ENCODE measurements around the gene CHAF1A.

The CHAF1A gene

DNA sequence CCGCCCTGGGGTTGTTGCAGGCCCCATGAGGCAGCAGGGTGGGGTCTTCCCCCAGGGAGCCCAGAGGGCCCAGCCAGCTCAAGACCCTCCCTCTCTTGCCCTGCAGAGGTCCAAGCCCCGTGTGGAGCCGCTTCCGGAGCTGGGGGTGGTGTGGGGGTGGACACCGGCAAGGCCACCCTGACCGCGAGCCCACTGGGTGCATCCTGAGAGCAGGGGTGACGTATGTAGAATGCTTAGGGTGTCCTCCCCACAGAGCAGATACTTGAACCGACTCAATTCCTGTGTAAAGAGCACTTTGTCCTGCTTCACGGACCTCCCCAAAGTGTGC lies 40.3 kb downstream of the CHAF1A start:
- no peak for DNase-seq (ENCODE audit: low spot score)

DNA sequence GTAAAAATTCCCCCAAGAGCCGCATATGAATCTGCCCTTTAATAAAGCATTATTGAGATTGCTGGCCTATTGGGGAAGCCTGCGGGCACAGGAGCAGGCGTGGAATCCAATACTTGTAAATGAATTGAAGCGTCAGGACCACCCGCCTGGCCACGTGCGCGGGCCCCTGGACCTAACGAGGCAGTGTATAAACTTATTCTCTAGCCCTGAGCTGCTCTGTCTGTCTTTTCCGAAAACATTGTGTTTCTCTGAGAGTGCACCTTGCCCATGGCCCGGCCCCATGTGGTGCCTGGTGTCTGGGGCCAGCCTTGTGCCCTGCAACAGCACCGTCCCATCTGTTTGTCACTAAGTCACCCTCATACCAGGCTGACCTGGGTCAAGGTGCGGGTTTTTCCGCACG lies 40.7 kb downstream of the CHAF1A start:
- no peak for DNase-seq (ENCODE audit: low spot score)

DNA sequence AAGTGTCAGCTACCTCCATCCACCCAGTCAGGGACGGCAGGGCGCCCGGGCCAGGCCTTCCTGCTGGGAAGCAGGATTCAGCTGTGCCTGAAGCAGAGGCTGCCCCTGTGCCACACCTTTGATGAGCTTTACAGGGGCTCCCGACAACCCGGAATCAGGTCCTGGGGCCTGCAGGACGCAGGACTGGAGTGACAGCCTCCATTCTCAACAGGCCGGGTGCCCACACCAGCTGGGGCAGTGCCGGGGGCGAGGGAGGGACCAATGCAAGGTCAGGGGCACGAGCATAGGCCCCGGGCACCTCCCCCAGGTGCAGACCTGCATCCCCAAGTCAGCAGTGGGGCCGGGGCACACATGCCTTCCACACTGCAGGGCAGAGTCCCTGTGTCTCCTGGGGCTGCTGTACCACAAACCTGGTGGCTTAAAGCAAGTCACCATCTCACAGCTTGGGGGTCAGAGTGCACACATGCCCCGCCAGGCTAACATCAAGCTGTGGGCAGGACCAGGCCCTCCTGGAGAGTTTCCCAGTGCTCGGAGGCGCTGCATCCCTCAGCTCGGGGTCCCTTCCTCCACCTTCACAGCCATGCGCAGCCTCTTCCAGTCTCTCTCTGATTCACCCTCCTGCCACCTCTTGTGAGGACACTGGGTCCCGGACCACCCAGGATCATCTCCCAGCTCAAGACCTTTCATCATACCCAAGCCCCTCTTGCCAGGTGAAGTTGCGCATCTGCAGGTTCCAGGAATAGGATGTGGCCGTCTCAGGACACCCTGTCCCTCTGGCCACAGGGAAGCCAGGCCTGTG lies 41.7 kb downstream of the CHAF1A start:
- no peak for DNase-seq (ENCODE audit: low spot score)

DNA sequence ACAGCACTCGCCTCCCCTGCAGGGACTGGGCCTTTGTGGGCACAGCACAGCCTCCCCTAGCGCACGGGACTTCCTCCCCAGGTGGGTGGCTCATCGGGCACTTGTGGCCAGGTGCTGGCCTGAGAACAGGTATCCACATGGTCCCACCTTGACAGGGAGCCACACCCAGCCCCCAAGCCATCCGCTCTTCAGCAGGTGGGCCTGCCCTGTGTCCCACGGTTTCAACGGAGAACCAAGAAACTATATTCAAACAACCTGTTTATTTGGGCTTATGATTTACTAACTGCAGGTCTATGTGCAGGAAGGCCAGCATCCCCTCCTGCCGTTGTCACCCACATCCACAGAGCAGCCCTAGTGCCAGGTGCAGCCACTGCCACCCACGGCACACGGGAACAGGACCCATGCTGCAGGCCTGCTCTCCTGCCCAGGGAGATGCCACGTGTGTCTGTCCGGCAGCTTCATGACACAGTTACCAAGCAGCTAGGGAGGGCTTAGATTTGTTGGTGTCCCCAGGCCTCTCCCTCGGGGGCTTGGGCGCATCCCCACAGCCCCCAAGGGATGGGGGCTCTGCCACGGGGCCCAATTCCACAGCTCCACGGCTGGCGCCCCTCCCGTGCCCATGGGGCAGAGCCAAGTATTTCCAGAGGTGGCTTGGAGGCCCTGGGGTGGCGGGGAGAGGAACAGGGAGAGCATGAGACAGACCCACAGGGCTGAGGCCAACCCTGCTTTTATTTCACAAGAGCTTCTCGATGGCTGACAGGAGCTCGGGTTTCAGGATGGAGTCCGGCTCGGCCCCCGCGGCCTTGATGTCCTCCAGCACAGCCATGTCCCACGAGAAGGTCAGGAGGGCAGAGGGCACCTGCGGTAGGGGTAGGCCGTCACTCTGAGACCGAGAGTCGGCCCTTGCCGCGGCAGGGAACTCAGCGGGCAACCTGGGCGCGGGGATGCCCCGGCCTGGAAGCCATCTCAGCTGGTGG lies 42.6 kb downstream of the CHAF1A start:
- DNase-seq (ENCODE audit: low spot score): no peak

DNA sequence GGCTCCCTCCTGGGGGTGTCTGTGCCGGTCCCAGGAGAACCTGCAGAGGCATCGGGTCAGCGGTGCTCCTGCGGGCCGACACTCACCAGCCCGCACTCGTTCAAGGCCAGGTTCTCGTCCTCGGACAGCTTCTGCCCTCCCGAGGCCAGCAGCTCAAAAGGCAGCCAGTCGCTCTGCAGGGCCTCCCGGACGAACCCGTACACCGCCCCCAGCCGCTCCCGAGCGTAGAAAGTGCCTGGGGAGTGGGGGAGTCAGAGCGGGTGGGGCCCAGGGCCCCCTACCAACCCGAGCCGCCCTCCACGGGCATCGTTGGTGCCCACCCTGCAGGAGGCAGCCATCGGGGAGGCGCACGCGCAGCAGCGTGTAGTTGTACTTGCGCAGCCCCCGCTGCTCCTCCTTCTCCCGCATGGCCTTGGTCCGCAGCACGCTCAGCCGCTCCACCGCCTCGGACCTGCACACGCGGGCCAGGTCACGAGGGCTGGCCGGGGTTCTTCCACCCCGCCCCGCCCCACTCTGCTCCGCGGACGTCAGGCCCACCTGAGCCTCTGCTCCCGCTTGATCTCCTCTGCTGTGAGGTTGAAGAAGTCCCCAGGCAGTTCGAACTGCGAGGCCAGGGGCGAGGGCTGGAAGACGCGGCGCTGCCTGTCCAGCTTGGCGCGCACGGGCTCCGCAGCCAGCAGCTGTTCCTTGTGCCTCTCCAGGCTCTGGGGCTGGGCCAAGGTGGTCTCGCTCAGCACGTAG lies 43.7 kb downstream of the CHAF1A start:
- no peak for DNase-seq (ENCODE audit: low spot score)

DNA sequence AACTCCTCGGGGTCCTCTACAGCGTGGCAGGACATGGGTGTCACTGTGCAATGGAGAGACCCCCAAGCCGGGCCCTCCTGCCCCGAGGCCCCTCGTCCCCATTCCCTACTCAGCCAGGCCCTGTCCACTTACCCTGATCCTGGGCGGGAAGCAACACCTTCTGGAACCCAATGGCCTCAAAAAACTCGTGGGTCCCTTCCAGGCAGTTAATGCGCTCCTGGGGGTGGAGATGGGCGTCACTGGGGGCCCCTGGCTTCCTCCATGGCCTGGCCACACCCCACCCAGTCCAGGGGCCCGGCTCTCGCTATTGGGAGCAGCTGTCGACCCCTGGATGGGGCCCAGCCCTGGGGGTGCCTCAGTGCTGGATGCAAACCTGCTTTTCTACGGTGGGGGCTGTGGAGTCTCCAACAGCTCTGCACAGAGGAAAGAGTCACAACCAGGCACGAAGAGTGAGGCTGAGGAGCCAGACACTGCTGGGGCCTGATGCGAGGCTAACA lies 44.3 kb downstream of the CHAF1A start:
- no peak for DNase-seq (ENCODE audit: low spot score)

DNA sequence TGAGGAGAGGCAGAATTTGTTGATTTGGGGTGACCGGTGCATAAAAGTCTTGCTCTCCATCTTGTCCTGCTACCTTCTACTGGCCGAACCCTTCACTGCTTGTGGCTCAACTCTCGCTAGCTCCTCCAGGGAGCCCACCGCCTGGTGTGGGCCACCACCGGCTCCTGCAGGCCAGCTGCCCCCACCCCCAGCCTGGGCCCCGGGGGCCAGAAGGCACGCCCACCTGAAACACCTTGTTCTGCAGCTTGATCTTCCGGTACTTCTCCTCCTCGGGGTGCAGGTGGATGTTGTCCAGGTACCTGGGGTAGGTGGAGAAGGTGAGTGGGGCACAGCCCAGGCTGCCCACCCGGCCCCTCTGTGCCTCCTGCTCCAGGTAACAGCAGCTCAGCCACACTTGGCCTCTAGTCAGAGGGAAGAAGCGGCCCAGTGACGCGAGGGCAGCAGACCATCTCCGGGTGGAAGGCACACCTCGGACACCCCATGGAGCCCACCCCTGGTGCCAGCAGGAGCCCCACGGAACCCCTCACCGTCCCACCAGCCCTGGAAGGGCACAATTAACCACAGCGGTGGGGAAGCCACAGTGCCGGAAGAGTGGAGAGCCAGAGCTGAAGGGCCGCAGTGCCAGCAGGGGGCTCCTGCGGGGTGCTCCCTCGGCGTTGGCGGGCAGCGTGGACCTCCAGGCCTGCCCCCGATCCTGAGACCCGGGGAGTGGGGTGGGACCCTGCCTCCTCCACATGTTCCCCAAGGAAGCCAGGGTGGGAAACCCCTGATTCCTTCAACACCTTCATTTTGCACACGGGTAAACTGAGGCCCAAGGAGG lies 45.1 kb downstream of the CHAF1A start:
- no peak for DNase-seq (ENCODE audit: low spot score)

DNA sequence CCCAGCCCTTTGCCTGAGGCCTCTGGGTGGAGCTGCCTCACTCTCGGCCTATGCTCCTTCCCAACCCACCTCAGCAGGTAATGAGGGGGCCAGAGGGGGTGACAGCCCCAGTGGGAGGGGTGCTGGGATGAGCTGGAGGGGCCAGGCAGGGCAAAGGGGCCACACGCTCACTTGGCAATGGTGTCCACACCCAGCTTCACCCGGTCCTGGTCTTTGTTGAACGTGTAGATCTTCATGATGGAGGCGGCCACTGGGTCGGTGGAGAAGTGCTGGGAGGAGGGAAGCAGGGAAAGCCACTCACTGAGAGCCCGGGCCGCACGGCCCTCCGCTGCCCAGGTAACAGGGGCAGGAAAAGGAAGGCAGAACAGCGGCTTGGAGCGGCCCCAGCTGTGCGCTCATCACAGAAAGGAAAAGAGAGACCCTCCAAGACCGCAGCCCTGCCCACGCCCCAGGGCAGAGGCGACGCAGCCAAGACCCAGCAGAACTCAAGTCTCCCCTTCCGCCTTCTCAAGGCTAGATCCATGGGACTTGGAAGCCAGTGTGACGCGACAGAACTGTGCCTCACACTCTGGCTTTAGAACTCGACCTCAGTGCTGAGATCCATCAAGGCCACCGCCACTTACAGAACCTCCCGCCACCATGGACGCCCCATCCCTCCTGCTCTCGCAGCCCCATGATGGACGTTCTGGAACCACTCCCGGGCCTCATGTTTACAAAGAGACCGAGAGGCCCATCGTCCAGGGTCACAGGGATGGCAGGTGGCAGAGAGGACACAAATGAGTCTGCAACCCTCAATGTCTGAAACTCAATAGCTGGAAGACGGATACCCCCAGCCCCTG lies 45.9 kb downstream of the CHAF1A start:
- no peak for DNase-seq (ENCODE audit: low spot score)

DNA sequence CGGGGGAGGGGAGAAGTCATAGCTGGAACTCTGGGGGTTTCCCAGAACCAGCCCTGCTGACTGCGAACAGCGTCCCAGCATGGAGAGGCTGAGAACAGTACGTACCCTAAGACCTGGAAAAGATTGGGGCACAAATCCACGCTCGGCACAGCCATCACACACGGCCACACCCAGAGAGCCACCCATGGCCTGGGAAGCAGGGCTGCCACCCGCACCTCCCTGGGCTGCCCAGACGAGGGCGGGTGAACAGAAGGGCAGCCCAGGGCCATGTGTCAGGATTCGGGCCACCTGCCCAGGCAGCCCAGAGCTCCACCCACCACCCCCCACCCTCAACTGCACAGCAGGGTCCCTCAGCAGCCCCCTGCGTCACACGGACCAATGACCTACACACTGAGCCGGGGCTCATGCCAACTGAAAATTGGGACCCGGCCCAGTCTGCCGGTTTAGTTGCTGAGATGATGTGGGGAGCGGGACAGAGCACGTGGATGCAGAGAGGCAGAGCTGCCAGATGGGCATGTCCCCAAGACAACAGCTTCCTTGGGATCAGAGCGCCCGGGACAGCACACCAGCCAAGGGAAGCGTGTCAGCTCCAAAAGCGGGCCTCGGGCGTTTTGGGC lies 46.7 kb downstream of the CHAF1A start:
- DNase-seq (ENCODE audit: low spot score): no peak

DNA sequence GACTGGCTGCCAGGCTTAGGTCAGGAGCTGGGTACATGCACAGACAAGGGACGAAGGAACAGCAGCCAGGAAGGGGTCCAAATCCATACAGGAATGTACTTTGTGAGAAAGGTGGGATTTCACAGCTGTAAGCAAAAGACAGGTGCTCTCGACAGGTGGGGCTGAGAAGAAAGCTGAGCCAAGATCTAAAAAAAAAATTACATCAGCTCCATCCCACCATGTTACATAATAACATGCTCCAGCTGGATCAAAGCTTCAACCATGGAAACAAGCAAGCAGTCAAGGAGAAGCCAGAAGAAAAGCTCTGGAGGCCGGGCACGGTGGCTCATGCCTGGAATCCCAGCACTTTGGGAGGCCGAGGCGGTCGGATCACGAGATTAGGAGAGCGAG lies 47.2 kb downstream of the CHAF1A start:
- no peak for DNase-seq (ENCODE audit: low spot score)

DNA sequence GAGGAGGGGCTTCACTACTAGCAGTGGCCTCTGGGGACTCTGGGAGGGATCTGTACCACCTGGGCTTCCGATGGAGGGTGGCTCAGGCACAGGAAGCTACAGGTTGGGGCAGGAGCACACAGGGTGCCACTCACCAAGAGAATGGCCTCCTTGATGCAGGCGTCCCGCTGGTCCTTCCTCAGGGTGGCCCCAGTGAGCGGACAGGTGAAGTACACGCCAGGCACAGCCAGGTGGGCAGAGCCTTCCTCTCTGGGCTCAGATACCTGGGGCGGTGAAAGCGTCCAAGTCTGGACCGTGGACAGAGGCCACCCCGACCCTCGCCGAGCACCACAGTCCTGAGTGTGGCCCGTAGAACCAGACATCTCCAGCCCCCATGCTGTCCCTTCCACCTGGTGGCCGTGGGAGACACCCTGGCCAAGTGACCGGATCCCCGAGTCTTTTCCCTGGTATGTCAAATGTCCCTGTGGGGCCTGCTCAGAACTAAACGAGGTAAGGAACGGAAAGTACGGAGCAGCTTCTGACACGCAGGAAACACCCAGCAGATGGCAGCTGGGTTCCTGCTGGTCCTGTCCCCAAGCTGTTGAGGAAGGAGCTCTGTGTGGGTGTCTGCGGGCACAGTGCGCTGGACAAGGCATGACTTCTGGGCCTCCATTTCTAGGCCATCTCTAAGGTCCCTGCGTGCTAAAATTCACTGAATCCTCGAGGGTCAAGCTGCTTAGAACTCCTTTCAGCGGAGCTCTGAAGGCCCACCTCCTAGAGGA lies 50.0 kb downstream of the CHAF1A start:
- DNase-seq (ENCODE audit: low spot score): no peak

DNA sequence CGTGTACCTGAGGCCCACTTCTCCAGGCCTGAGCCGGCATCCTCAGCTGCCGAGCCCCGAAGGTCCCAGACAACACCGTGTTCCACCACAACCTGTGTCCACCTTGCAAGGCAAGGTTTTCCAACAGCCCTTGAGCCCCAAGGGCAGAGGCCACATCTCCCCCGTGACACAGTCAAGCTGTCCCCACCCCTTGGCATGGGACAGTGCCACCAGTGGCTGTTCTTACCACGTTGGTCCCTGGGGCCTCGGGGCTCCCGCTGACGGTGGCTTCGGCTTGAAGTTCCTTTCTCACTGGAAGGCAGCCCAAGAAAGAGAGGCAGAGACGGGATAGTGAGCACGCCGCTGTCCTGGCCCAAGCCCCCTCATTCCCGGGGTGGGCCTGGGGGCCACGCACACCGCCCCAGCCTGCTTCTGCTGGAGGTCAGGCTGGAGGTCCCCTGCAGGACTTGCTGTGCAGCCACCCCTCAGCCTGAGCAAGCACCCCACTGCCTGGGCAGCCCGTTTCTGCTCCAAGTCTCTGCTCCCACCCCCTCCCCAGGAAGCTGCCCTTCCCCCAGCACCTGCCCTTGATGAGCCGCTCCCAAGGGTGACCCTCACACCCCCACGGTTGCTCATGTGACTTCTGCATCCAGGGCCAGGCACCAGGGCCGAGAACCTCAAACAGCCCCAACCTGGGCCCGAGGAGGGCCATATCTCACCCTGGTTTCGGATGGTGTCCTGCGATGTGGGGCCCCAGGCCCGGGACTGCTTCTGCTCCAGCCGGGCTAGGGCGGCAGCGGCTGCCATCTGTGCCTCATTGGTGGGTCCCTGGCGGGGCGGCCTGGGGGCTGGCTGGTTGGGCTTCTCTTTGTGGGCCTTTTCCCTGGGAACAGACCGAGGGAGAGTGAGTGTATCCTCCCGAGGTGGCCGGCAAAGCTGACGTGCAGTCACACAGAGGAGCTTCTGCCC lies 51.1 kb downstream of the CHAF1A start:
- no peak for DNase-seq (ENCODE audit: low spot score)

DNA sequence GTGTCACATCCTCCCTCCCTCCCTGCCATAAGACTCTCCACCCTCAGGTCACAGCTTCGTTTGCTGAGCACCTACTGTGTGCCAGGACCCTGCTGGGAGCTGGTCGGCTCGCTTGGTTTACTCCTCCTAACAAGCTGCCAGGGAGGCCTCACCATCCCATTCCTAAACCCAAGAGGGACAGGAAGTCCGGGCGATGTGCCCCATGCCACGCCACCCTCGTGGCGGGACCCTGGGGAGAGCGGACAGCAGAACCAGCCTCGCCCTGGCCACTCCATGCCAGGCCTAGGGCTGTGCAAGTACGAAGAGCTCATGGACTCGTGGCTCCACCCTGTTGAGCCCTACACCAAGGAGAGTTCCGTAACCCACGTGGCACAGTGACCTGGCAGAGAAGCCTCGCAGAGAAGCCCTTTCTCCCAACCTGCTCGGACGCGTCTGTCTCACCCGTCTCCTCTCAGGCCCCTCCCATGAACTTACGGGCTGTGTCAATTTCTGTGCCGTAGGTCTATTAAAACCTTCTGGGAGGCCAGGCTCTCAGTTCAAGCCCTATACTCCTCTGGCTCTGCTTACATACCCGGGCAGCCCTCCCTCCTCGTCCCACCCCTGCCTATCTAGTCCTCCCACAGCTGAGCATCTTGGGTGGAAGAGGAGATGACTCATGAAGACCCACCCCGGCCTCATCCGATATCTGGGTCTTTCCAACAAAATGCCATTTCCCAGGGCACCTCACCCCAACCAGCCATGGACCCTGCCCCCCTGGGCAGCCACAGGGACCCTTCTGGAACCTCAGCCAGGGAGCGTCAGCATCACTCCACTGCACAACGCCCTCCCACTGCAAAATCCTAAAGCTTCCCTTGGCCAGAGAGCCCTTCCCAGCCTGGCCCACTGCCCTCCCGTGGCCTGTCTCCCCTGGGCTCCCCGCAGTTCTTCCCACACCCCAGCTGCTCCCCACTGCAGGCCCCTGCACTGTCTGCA lies 52.6 kb downstream of the CHAF1A start:
- DNase-seq (ENCODE audit: low spot score): peak; percentile 27

DNA sequence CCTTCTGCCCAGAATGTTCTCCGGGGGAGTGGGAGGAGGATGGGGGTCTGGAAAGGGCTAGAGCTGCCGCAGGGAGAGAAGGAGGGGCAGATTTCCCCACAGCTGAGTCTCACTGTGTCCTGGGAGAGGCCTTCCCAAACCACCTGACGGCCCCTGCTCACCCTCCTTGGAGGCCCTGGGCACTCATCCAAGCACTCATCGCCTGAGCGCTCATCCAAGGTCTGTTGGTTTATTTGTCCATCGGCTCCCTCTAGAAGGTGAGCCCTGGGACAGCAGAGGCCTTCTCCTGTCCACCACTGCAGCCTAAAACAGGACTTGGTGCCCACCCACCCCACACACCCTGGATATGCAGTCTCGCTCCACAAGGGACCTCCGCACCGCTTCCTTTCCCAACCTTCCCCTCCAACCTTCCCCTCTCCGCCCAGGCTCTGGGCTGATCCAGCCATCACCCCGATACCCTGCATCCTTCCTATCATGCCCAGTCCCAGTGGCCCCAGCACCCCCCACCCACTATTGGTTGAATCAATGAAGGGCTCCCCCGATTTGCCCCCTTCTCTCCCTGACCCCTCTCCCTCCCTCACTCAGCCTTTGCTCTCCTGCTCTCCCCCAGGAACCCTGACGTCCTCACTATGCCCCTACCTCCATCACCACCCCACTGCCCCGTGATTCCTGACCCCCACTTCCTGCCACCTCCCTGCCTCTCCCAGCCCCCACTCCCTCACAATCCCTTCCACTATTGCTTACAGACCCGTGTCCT lies 53.5 kb downstream of the CHAF1A start:
- DNase-seq (ENCODE audit: low spot score): peak; percentile 93

DNA sequence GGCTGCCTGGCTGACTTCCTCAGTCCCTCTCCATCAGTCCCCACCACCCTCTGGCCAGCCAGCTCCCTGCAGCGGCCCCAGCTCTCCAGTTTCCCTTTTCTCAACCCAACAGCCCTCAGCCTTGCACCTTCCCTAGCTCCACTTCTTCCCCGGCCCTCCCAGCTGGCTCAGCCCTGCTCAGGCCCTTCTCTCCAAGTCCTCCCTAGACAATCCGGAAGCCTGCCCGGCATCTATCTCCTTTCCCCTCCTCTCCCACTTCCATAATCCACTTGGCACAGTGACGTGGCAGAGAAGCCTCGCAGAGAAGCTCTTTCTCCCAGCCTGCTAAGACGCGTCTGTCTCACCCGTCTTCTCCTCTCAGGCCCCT lies 54.0 kb downstream of the CHAF1A start:
- DNase-seq (ENCODE audit: low spot score): peak; percentile 70

All from kidney tubule cell (primary cell).